Mesenchymal stem cell (in vitro differentiated cells and primary cell): ENCODE data around the gene POLR3A.
A peak's percentile ranks its signal among the peaks of the same experiment; 100 is the strongest.

Experiments used
- DNase-seq: peaks from one replicate; pipeline ENCODE4 v3.0.0-alpha.2; 2013
- H2AFZ ChIP-seq: one replicate; pipeline ENCODE4 v1.6.1; 2013; ENCODE audit warnings: low read depth, mild to moderate bottlenecking, control low read depth, inconsistent platforms, low read length, moderate library complexity
- H2AK5ac ChIP-seq: 2 replicates; pipeline ENCODE4 v1.6.1; 2013; ENCODE audit warnings: low read length, moderate library complexity, mild to moderate bottlenecking, inconsistent platforms; ENCODE audit not compliant: severe bottlenecking
- H2BK120ac ChIP-seq: one replicate; pipeline ENCODE4 v1.6.1; 2013; ENCODE audit warnings: low read depth, mild to moderate bottlenecking, inconsistent platforms, low read length, moderate library complexity
- H2BK12ac ChIP-seq, 2 experiments: one replicate each; pipeline ENCODE4 v1.6.1; 2013; ENCODE audit warnings: inconsistent platforms in 2 of 2, low read length in 2 of 2, mild to moderate bottlenecking in 2 of 2, moderate library complexity in 2 of 2, control low read depth in 1 of 2
- H2BK15ac ChIP-seq: one replicate; pipeline ENCODE4 v1.6.1; 2013; ENCODE audit warnings: mild to moderate bottlenecking, low read depth, inconsistent platforms; ENCODE audit not compliant: poor library complexity, severe bottlenecking
- H2BK5ac ChIP-seq: 2 replicates; pipeline ENCODE4 v1.6.1; 2013; ENCODE audit warnings: low read depth, mild to moderate bottlenecking, low read length, control low read depth, inconsistent platforms; ENCODE audit not compliant: poor library complexity, severe bottlenecking
- H3K14ac ChIP-seq, 2 experiments: one replicate each; pipeline ENCODE4 v1.6.1; 2013; ENCODE audit warnings: inconsistent platforms in 2 of 2, low read length in 2 of 2, control low read depth in 1 of 2, mild to moderate bottlenecking in 1 of 2, moderate library complexity in 1 of 2
- H3K18ac ChIP-seq, 2 experiments: one replicate each; pipeline ENCODE4 v1.6.1; 2013; ENCODE audit warnings: inconsistent platforms in 2 of 2, low read length in 2 of 2, control low read depth in 1 of 2, low read depth in 1 of 2, mild to moderate bottlenecking in 1 of 2
- H3K23ac ChIP-seq, 2 experiments: one replicate each; pipeline ENCODE4 v1.6.1; 2013; ENCODE audit warnings: inconsistent platforms in 2 of 2, low read length in 2 of 2, mild to moderate bottlenecking in 2 of 2, moderate library complexity in 2 of 2, control low read depth in 1 of 2
- H3K27ac ChIP-seq: 2 replicates; pipeline ENCODE4 v1.5.1; 2013; ENCODE audit warnings: mild to moderate bottlenecking, moderate library complexity, low read length, control low read depth, inconsistent platforms; ENCODE audit not compliant: poor library complexity, severe bottlenecking
- H3K27me3 ChIP-seq, 2 experiments: 2 replicates each; pipeline versions ENCODE4 v1.6.1 to v1.7.0; 2013; ENCODE audit warnings: low read length in 2 of 2, mild to moderate bottlenecking in 2 of 2, moderate library complexity in 2 of 2, control low read depth in 1 of 2, inconsistent platforms in 1 of 2; ENCODE audit not compliant: control insufficient read depth in 1 of 2, insufficient read depth in 1 of 2
- H3K36me3 ChIP-seq, 2 experiments: 2 replicates each; pipeline versions ENCODE4 v1.6.1 to v1.7.0; 2013; ENCODE audit warnings: low read length in 2 of 2, control low read depth in 1 of 2, inconsistent platforms in 1 of 2, low read depth in 1 of 2, mild to moderate bottlenecking in 1 of 2; ENCODE audit not compliant: insufficient read depth in 2 of 2, control insufficient read depth in 1 of 2
- H3K4ac ChIP-seq, 2 experiments: one replicate each; pipeline ENCODE4 v1.6.1; 2013; ENCODE audit warnings: inconsistent platforms in 2 of 2, low read length in 2 of 2, mild to moderate bottlenecking in 2 of 2, moderate library complexity in 2 of 2, control low read depth in 1 of 2, low read depth in 1 of 2
- H3K4me1 ChIP-seq: 2 replicates; pipeline ENCODE4 v1.6.1; 2013; ENCODE audit warnings: low read depth, low read length, control low read depth; ENCODE audit not compliant: control insufficient read depth, insufficient read depth
- H3K4me2 ChIP-seq: 2 replicates; pipeline ENCODE4 v1.6.1; 2013; ENCODE audit warnings: low read length, mild to moderate bottlenecking, inconsistent platforms; ENCODE audit not compliant: poor library complexity, severe bottlenecking
- H3K4me3 ChIP-seq, 2 experiments: 2 replicates each; pipeline versions ENCODE4 v1.5.1 to v1.7.0; 2013; ENCODE audit warnings: low read length in 2 of 2, mild to moderate bottlenecking in 2 of 2, control low read depth in 1 of 2, low read depth in 1 of 2; ENCODE audit not compliant: insufficient read depth in 1 of 2
- H3K79me1 ChIP-seq: replicated peaks from 2 replicates; pipeline ENCODE4 v1.6.1; 2013; ENCODE audit warnings: mild to moderate bottlenecking, control low read depth, low read length, inconsistent platforms; ENCODE audit not compliant: poor library complexity, severe bottlenecking
- H3K9ac ChIP-seq: 2 replicates; pipeline ENCODE4 v1.7.0; 2013; ENCODE audit warnings: mild to moderate bottlenecking, low read length, moderate library complexity
- H3K9me3 ChIP-seq: 2 replicates; pipeline ENCODE4 v1.7.0; 2013; ENCODE audit warnings: mild to moderate bottlenecking, low read length; ENCODE audit not compliant: control insufficient read depth
- H4K8ac ChIP-seq: one replicate; pipeline ENCODE4 v1.6.1; 2013; ENCODE audit warnings: inconsistent platforms, mild to moderate bottlenecking, low read length, moderate library complexity
- H4K91ac ChIP-seq: one replicate; pipeline ENCODE4 v1.6.1; 2013; ENCODE audit warnings: mild to moderate bottlenecking, low read length, inconsistent platforms
- WGBS: methylation state at CpG from one replicate; pipeline ENCODE4 v1.1.7; 2013; ENCODE audit warnings: mixed read lengths; 5-methylcytosine and 5-hydroxymethylcytosine counted together

POLR3A gene

GRCh38 chr10:77974396-77975074 lies 54.8 kb downstream of the POLR3A start:
- Histone ChIP-seq H2AFZ (no peak overlapping the region), H3K9me3 (no peaks in the 10 kb centered on the region), H3K14ac (no peak overlapping the region), H4K91ac (no peak overlapping the region), H3K4me1 (peaks cover 9% of the 10 kb centered on the region), H4K8ac (no peak overlapping the region), H3K4me2 (no peak overlapping the region), H2BK120ac (no peak overlapping the region), H3K36me3 (peaks cover 40 to 46% of the 10 kb centered on the region in 2 experiments), H3K27me3 (no peaks in the 10 kb centered on the region), H2BK12ac (no peak overlapping the region), H3K4me3 (no peak overlapping the region), H3K4ac (no peak overlapping the region), H3K9ac (peak overlapping the region; percentile 12), H2BK15ac (no peak overlapping the region), H3K79me1 (peaks cover 3% of the 10 kb centered on the region), H3K23ac (no peak overlapping the region), H3K18ac (no peak overlapping the region), H2AK5ac (no peak overlapping the region), H2BK5ac (no peak overlapping the region), H3K27ac (no peak overlapping the region)
- 69% methylated on average over 8 of the region's 8 CpGs for WGBS
- DNase-seq, result peak; percentile 60

- 100% methylated on average over 3 of the region's 5 CpGs for WGBS
- no peaks in the 10 kb centered on the region for H3K79me1 ChIP-seq
- no peaks in the 10 kb centered on the region for H3K27me3 ChIP-seq
- no peak overlapping the region for H2BK120ac ChIP-seq
- no peak overlapping the region for H2BK15ac ChIP-seq
- H3K27ac ChIP-seq, result no peak overlapping the region
- no peaks in the 10 kb centered on the region for H3K9me3 ChIP-seq
- H3K18ac ChIP-seq, result no peak overlapping the region
- H2BK5ac ChIP-seq, result no peak overlapping the region
- no peak for DNase-seq
- H3K14ac ChIP-seq, result no peak overlapping the region
- H4K91ac ChIP-seq, result peak overlapping the region; percentile 4
- no peak overlapping the region for H3K23ac ChIP-seq
- H2AFZ ChIP-seq, result no peak overlapping the region
- peaks cover 9% of the 10 kb centered on the region for H3K4me1 ChIP-seq
- H3K4me3 ChIP-seq, result no peak overlapping the region
- no peak overlapping the region for H2AK5ac ChIP-seq
- H4K8ac ChIP-seq, result no peak overlapping the region
- H3K4ac ChIP-seq, result no peak overlapping the region
- peak overlapping the region; percentile 49 to 80 for H2BK12ac ChIP-seq
- peaks cover 28 to 35% of the 10 kb centered on the region in 2 experiments for H3K36me3 ChIP-seq
- H3K9ac ChIP-seq, result no peak overlapping the region
- no peak overlapping the region for H3K4me2 ChIP-seq
These were observed 56.0 kb downstream of the POLR3A start for GRCh38 chr10:77973276-77973675.

GRCh38 chr10:77972148-77972547 lies 57.2 kb downstream of the POLR3A start:
- H3K27me3 ChIP-seq, result no peaks in the 10 kb centered on the region
- no peak overlapping the region for H3K18ac ChIP-seq
- no peak overlapping the region for H4K8ac ChIP-seq
- no peak overlapping the region for H2AFZ ChIP-seq
- peak overlapping the region in 1 of 2 experiments; percentile 63 for H3K4ac ChIP-seq
- 74% methylated on average over 5 of the region's 5 CpGs for WGBS
- no peak overlapping the region for H4K91ac ChIP-seq
- H3K4me3 ChIP-seq, result no peak overlapping the region
- DNase-seq, result no peak
- H3K4me2 ChIP-seq, result no peak overlapping the region
- H3K23ac ChIP-seq, result no peak overlapping the region
- no peak overlapping the region for H3K14ac ChIP-seq
- H3K9ac ChIP-seq, result no peak overlapping the region
- no peak overlapping the region for H2BK5ac ChIP-seq
- H2BK15ac ChIP-seq, result no peak overlapping the region
- H2BK12ac ChIP-seq, result peak overlapping the region in 1 of 2 experiments; percentile 75
- H3K4me1 ChIP-seq, result peaks cover 10% of the 10 kb centered on the region
- no peak overlapping the region for H3K27ac ChIP-seq
- H3K36me3 ChIP-seq, result peaks cover 16 to 24% of the 10 kb centered on the region in 2 experiments
- H3K9me3 ChIP-seq, result no peaks in the 10 kb centered on the region
- H2BK120ac ChIP-seq, result no peak overlapping the region
- no peaks in the 10 kb centered on the region for H3K79me1 ChIP-seq
- no peak overlapping the region for H2AK5ac ChIP-seq

GRCh38 chr10:77971804-77972144 lies 57.5 kb downstream of the POLR3A start:
- Histone ChIP-seq H4K91ac (peak overlapping the region; percentile 54), H3K36me3 (peaks cover 13 to 20% of the 10 kb centered on the region in 2 experiments), H2BK5ac (no peak overlapping the region), H3K79me1 (no peaks in the 10 kb centered on the region), H3K4me1 (peaks cover 10% of the 10 kb centered on the region), H2AFZ (no peak overlapping the region), H3K23ac (no peak overlapping the region), H2BK120ac (no peak overlapping the region), H2AK5ac (peak overlapping the region; percentile 1), H3K4me2 (no peak overlapping the region), H3K27ac (no peak overlapping the region), H3K9ac (peak overlapping the region; percentile 78), H2BK15ac (no peak overlapping the region), H3K18ac (peak overlapping the region; percentile 59 to 62), H3K14ac (no peak overlapping the region), H3K27me3 (no peaks in the 10 kb centered on the region), H4K8ac (peak overlapping the region; percentile 1), H3K4ac (peak overlapping the region; percentile 5 to 17), H3K4me3 (no peak overlapping the region), H2BK12ac (peak overlapping the region; percentile 44 to 80), H3K9me3 (no peaks in the 10 kb centered on the region)
- no peak for DNase-seq
- WGBS, result 86% methylated on average over 3 of the region's 3 CpGs
